HepG2 (cell line): ENCODE results near the gene FAM53B. TPM values are rescaled to one million over a fixed set of nuclear protein-coding genes. Genes with fewer than 3 reads are reported as not detected.

Source experiments
- ATAC-seq: fragments of 200-7000 bp; cut with Tn5 transposase; 3 replicates; pipeline ENCODE4 v1.9.1; 2020; ENCODE audit warnings: mild to moderate bottlenecking, moderate library complexity
- BruUV-seq: library from RNA; stranded (reverse); fragments of 400-500 nt; replicated peaks from 2 replicates; lab custom pipeline; 2021; lab: Mats Ljungman, UMichigan
- CTCF ChIA-PET: fragments of 300-600 bp; formaldehyde crosslinking; extraction: SDS; loops from one replicate; lab custom pipeline; 2021; ENCODE audit warnings: low total read pairs, inconsistent platforms, low intra/inter-chr PET ratio; lab: Yijun Ruan, JAX
- POLR2A ChIA-PET: fragments of 350-600 bp; sonication (Branson Sonifier 250); formaldehyde crosslinking; loops from one replicate; lab custom pipeline; 2020; ENCODE audit warnings: antibody characterized with exemption, inconsistent platforms; lab: Yijun Ruan, JAX
- DNase-seq: peaks from one replicate; pipeline ENCODE4 v3.0.0-alpha.2; 2015; ENCODE audit warnings: low spot score
- FAIRE-seq: peaks from 3 replicates; lab custom pipeline; 2011; peaks lifted over from hg19 to GRCh38; lab: Jason Lieb, UNC
- H2AFZ ChIP-seq: one replicate; pipeline ENCODE4 v1.6.1; 2011; ENCODE audit warnings: low read length, inconsistent platforms
- H3K27ac ChIP-seq: fragments of 300-600 bp; 3 replicates; pipeline ENCODE4 v1.8.0; 2011; ENCODE audit warnings: mixed run types, mild to moderate bottlenecking, mixed read lengths, low read length, inconsistent platforms; ENCODE audit not compliant: insufficient read depth; ENCODE audit errors: extremely low read length
- H3K27me3 ChIP-seq, 2 experiments: fragments of 200-600 bp in 1 of 2; 2 replicates in 1 of 2; 3 replicates in 1 of 2; pipeline versions ENCODE4 v1.6.0 to v1.8.0; 2011; ENCODE audit warnings: low read length in 2 of 2, mild to moderate bottlenecking in 2 of 2, moderate library complexity in 2 of 2, inconsistent platforms in 1 of 2; ENCODE audit not compliant: insufficient read depth in 2 of 2, control insufficient read depth in 1 of 2
- H3K36me3 ChIP-seq, 2 experiments: fragments of 200-600 bp in 1 of 2; replicated peaks in 1 of 2; 2 replicates in 1 of 2; 3 replicates in 1 of 2; pipeline versions ENCODE4 v1.5.1 to v1.8.0; 2011; ENCODE audit warnings: low read length in 2 of 2, inconsistent platforms in 1 of 2; ENCODE audit not compliant: insufficient read depth in 2 of 2, control insufficient read depth in 1 of 2
- H3K4me1 ChIP-seq: 2 replicates; pipeline ENCODE4 v1.5.1; 2012; ENCODE audit warnings: low read length, inconsistent platforms; ENCODE audit not compliant: insufficient read depth
- H3K4me2 ChIP-seq: 2 replicates; pipeline ENCODE4 v1.6.0; 2011; ENCODE audit warnings: low read depth, low read length, inconsistent platforms
- H3K4me3 ChIP-seq, 3 experiments: fragments of 200-600 bp in 1 of 3; sonication (generic), shearing (Covaris generic) in 1 of 3; replicated peaks in 1 of 3; 2 replicates each; pipeline ENCODE4 v1.5.1; 2011 to 2016; ENCODE audit warnings: low read length in 3 of 3, inconsistent platforms in 2 of 3, low read depth in 2 of 3, mild to moderate bottlenecking in 2 of 3, control low read depth in 1 of 3, mixed read lengths in 1 of 3; ENCODE audit not compliant: insufficient read depth in 1 of 3
- H3K79me2 ChIP-seq: one replicate; pipeline ENCODE4 v1.6.1; 2011; ENCODE audit warnings: low read length, inconsistent platforms; ENCODE audit not compliant: insufficient read depth
- H3K9ac ChIP-seq: 2 replicates; pipeline ENCODE4 v1.6.0; 2011; ENCODE audit warnings: mild to moderate bottlenecking, low read depth, low read length, inconsistent platforms; ENCODE audit not compliant: insufficient read depth
- H3K9me3 ChIP-seq: 2 replicates; pipeline ENCODE4 v1.5.1; 2012; ENCODE audit warnings: mild to moderate bottlenecking, low read length
- H4K20me1 ChIP-seq: 2 replicates; pipeline ENCODE4 v1.6.0; 2011; ENCODE audit warnings: inconsistent platforms, mild to moderate bottlenecking, low read length, moderate library complexity; ENCODE audit not compliant: insufficient read depth
- ADNP ChIP-seq: sonication (generic); formaldehyde crosslinking; IDR thresholded peaks from 2 replicates; pipeline ENCODE4 v1.4.0; 2020; ENCODE audit warnings: missing genetic modification reagents
- KLF6 ChIP-seq: IDR thresholded peaks from 2 replicates; pipeline ENCODE4 v1.8.0; 2016; ENCODE audit warnings: missing biosample characterization, missing genetic modification reagents
- MLLT10 ChIP-seq: sonication (generic); formaldehyde crosslinking; IDR thresholded peaks from 2 replicates; pipeline ENCODE4 v1.4.0; 2020; ENCODE audit warnings: missing genetic modification reagents
- SRSF9 ChIP-seq: fragments of 200-400 bp; formaldehyde crosslinking; IDR thresholded peaks from 2 replicates; pipeline ENCODE4 v1.6.1; 2018; ENCODE audit warnings: borderline replicate concordance, mild to moderate bottlenecking, low read depth, low read length; ENCODE audit not compliant: insufficient read depth, poor library complexity, severe bottlenecking
- XRCC5 ChIP-seq: fragments of 200-400 bp; formaldehyde crosslinking; optimal IDR thresholded peaks from 2 replicates; pipeline ENCODE3; 2017; ENCODE audit warnings: mild to moderate bottlenecking, low read length
- ZNF230 ChIP-seq: sonication (generic); formaldehyde crosslinking; IDR thresholded peaks from 2 replicates; pipeline ENCODE4 v1.4.0; 2020; ENCODE audit warnings: mild to moderate bottlenecking, missing genetic modification reagents
- ZNF335 ChIP-seq: sonication (generic); formaldehyde crosslinking; IDR thresholded peaks from 2 replicates; pipeline ENCODE4 v1.4.0; 2020; ENCODE audit warnings: missing genetic modification reagents
- ZNF446 ChIP-seq: sonication (generic); formaldehyde crosslinking; IDR thresholded peaks from 2 replicates; pipeline ENCODE4 v1.5.0; 2020; ENCODE audit warnings: mild to moderate bottlenecking, missing genetic modification reagents
- ZNF550 ChIP-seq: sonication (generic); formaldehyde crosslinking; IDR thresholded peaks from 2 replicates; pipeline ENCODE4 v1.4.0; 2020; ENCODE audit warnings: mild to moderate bottlenecking, missing genetic modification reagents, borderline replicate concordance
- ZNF570 ChIP-seq: sonication (generic); formaldehyde crosslinking; IDR thresholded peaks from 2 replicates; pipeline ENCODE4 v1.4.0; 2020; ENCODE audit warnings: mild to moderate bottlenecking, missing genetic modification reagents, borderline replicate concordance
- ZNF660 ChIP-seq: sonication (generic); formaldehyde crosslinking; IDR thresholded peaks from 2 replicates; pipeline ENCODE4 v1.5.1; 2020; ENCODE audit warnings: mild to moderate bottlenecking, low read depth, missing genetic modification reagents, borderline replicate concordance
- WGBS: methylation state at CpG from one replicate; pipeline ENCODE4 v1.1.6; 2017; ENCODE audit warnings: low lambda C conversion rate; 5-methylcytosine and 5-hydroxymethylcytosine counted together
- in situ Hi-C: cut with HindIII; loops from 2 replicates; pipeline ENCODE4 v1.10.0; 2017; ENCODE audit warnings: low pct_unique_long_range_greater_than_20kb; ENCODE audit not compliant: extremely low pct_ligation_motif_present
- intact Hi-C: fragments of 100-400 bp; cut with micrococcal nuclease; formaldehyde crosslinking; loops from one replicate; pipeline ENCODE4 v1.10.0; 2022; ENCODE audit not compliant: unreplicated experiment
- polyA plus RNA-seq, 8 experiments: library from polyadenylated mRNA; depleted of rRNA in 3 of 8; stranded (reverse) in 7 of 8; unstranded in 1 of 8; fragments of >200 nt; fragmentation: Illumina TruSeq in 4 of 8; extraction: Trizol in 4 of 8; gene quantifications; 2 replicates each; pipeline versions ENCODE4 v1.2.1 to v1.2.3, GENCODE V29; 2011 to 2016; ENCODE audit warnings: low read depth in 4 of 8, missing spikeins in 1 of 8, mixed read lengths in 1 of 8; ENCODE audit not compliant: insufficient read depth in 1 of 8
- total RNA-seq, 5 experiments: library from RNA; depleted of rRNA; stranded (reverse); fragments of >200 nt; fragmentation: Illumina TruSeq; extraction: Trizol; gene quantifications; 2 replicates each; pipeline ENCODE4 v1.2.3, GENCODE V29; 2016; ENCODE audit warnings: low read depth in 1 of 5
- TF ChIP-seq, protein P1 (sequence below): sonication (generic); formaldehyde crosslinking; IDR thresholded peaks from 2 replicates; pipeline ENCODE4 v1.5.0; 2020; ENCODE audit warnings: mild to moderate bottlenecking, missing genetic modification reagents, borderline replicate concordance
- TF ChIP-seq, protein P2 (sequence below): sonication (generic); formaldehyde crosslinking; IDR thresholded peaks from 2 replicates; pipeline ENCODE4 v1.4.0; 2020; ENCODE audit warnings: missing genetic modification reagents
- TF ChIP-seq, protein P3 (sequence below): sonication (generic); formaldehyde crosslinking; IDR thresholded peaks from 2 replicates; pipeline ENCODE4 v1.5.0; 2020; ENCODE audit warnings: missing genetic modification reagents

FAM53B gene
- total and polyA plus RNA-seq, 2 of the 13 experiments (the other 11 are each of a cell fraction or from before 2014, with no cell fraction given), result 6.4 to 19.3 TPM

DNA sequence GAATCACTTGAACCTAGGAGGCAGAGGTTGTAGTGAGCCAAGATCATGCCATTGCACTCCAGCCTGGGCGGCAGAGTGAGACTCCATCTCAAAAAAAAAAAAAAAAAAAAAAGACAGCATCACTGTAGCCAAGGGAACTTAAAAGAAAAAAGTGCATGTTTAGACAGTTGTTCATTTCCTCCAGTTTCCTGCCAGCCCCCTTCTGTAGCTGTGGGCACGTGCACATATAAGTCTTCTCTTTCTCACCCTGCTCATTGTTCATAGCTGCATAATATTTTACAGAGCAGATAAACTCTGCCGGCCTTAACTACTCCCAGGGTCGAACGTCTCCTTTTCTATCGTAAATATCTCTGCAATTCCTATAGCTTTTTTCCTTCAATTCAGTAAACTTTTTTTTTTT is 149.9 kb downstream of the FAM53B start:
- FAIRE-seq (no peak), ATAC-seq (no peak), DNase-seq (no peak)
- Histone ChIP-seq H3K4me3 (no peak overlapping the region), H3K27ac (no peak overlapping the region), H4K20me1 (no peaks in the 10 kb centered on the region), H2AFZ (no peak overlapping the region), H3K4me1 (peaks cover 34% of the 10 kb centered on the region), H3K9ac (no peak overlapping the region), H3K4me2 (no peak overlapping the region), H3K36me3 (no peaks in the 10 kb centered on the region), H3K79me2 (no peaks in the 10 kb centered on the region), H3K9me3 (no peaks in the 10 kb centered on the region), H3K27me3 (no peaks in the 10 kb centered on the region)
- in situ Hi-C loops, result no loop called here
- 83% methylated on average over 6 of the region's 6 CpGs for WGBS
- CTCF ChIA-PET, result no interaction called here
- no TSS peak for BruUV-seq
- intact Hi-C loops, result no loop called here
- POLR2A ChIA-PET, result no interaction called here
- TF ChIP-seq ZNF660, result no peak
- no peak for TF ChIP-seq SRSF9
- no peak for TF ChIP-seq ADNP (CRISPR knock-in tag)
- TF ChIP-seq ZNF570 (CRISPR knock-in tag), result no peak
- TF ChIP-seq, protein P1, sequence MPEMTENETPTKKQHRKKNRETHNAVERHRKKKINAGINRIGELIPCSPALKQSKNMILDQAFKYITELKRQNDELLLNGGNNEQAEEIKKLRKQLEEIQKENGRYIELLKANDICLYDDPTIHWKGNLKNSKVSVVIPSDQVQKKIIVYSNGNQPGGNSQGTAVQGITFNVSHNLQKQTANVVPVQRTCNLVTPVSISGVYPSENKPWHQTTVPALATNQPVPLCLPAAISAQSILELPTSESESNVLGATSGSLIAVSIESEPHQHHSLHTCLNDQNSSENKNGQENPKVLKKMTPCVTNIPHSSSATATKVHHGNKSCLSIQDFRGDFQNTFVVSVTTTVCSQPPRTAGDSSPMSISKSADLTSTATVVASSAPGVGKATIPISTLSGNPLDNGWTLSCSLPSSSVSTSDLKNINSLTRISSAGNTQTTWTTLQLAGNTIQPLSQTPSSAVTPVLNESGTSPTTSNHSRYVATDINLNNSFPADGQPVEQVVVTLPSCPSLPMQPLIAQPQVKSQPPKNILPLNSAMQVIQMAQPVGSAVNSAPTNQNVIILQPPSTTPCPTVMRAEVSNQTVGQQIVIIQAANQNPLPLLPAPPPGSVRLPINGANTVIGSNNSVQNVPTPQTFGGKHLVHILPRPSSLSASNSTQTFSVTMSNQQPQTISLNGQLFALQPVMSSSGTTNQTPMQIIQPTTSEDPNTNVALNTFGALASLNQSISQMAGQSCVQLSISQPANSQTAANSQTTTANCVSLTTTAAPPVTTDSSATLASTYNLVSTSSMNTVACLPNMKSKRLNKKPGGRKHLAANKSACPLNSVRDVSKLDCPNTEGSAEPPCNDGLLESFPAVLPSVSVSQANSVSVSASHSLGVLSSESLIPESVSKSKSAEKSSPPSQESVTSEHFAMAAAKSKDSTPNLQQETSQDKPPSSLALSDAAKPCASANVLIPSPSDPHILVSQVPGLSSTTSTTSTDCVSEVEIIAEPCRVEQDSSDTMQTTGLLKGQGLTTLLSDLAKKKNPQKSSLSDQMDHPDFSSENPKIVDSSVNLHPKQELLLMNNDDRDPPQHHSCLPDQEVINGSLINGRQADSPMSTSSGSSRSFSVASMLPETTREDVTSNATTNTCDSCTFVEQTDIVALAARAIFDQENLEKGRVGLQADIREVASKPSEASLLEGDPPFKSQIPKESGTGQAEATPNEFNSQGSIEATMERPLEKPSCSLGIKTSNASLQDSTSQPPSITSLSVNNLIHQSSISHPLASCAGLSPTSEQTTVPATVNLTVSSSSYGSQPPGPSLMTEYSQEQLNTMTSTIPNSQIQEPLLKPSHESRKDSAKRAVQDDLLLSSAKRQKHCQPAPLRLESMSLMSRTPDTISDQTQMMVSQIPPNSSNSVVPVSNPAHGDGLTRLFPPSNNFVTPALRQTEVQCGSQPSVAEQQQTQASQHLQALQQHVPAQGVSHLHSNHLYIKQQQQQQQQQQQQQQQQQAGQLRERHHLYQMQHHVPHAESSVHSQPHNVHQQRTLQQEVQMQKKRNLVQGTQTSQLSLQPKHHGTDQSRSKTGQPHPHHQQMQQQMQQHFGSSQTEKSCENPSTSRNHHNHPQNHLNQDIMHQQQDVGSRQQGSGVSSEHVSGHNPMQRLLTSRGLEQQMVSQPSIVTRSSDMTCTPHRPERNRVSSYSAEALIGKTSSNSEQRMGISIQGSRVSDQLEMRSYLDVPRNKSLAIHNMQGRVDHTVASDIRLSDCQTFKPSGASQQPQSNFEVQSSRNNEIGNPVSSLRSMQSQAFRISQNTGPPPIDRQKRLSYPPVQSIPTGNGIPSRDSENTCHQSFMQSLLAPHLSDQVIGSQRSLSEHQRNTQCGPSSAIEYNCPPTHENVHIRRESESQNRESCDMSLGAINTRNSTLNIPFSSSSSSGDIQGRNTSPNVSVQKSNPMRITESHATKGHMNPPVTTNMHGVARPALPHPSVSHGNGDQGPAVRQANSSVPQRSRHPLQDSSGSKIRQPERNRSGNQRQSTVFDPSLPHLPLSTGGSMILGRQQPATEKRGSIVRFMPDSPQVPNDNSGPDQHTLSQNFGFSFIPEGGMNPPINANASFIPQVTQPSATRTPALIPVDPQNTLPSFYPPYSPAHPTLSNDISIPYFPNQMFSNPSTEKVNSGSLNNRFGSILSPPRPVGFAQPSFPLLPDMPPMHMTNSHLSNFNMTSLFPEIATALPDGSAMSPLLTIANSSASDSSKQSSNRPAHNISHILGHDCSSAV (CRISPR knock-in tag), result no peak
- TF ChIP-seq ZNF446 (CRISPR knock-in tag), result no peak
- no peak for TF ChIP-seq KLF6 (CRISPR knock-in tag)
- no peak for TF ChIP-seq ZNF230 (CRISPR knock-in tag)
- no peak for TF ChIP-seq ZNF550 (CRISPR knock-in tag)
- no peak for TF ChIP-seq MLLT10
- TF ChIP-seq, protein P2, sequence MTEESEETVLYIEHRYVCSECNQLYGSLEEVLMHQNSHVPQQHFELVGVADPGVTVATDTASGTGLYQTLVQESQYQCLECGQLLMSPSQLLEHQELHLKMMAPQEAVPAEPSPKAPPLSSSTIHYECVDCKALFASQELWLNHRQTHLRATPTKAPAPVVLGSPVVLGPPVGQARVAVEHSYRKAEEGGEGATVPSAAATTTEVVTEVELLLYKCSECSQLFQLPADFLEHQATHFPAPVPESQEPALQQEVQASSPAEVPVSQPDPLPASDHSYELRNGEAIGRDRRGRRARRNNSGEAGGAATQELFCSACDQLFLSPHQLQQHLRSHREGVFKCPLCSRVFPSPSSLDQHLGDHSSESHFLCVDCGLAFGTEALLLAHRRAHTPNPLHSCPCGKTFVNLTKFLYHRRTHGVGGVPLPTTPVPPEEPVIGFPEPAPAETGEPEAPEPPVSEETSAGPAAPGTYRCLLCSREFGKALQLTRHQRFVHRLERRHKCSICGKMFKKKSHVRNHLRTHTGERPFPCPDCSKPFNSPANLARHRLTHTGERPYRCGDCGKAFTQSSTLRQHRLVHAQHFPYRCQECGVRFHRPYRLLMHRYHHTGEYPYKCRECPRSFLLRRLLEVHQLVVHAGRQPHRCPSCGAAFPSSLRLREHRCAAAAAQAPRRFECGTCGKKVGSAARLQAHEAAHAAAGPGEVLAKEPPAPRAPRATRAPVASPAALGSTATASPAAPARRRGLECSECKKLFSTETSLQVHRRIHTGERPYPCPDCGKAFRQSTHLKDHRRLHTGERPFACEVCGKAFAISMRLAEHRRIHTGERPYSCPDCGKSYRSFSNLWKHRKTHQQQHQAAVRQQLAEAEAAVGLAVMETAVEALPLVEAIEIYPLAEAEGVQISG (CRISPR knock-in tag), result no peak
- no peak for TF ChIP-seq ZNF335 (CRISPR knock-in tag)
- TF ChIP-seq XRCC5, result no peak
- TF ChIP-seq, protein P3, sequence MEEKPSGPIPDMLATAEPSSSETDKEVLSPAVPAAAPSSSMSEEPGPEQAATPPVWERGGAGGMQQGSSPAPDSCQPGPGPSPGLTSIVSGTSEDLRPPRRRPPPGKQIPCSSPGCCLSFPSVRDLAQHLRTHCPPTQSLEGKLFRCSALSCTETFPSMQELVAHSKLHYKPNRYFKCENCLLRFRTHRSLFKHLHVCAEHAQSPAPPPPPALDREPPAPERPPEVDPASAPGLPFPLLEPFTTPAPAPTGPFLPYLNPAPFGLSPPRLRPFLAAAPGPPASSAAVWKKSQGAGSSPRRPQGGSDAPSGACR, result no peak
